Stimulated activated CD8-positive, alpha-beta memory T cell treated with anti-CD3 and anti-CD28 coated beads, Interleukin-15, amount 100 ng/mL, for 4 hours (primary cell): ENCODE results near the gene TANC1.
"Not testable (repeated sequence)": the region's sequence is repeated elsewhere in the genome, so short reads cannot be mapped to it uniquely, and the experiment has no call there.

Experiments used
- DNase-seq, 2 donors: peaks; one replicate each; pipeline ENCODE4 v3.0.0-alpha.2; 2020; ENCODE audit warnings: low read depth in 2 of 2

TANC1 gene

GRCh38 chr2:159140070-159140769, 171.8 kb downstream of the TANC1 start:
- DNase-seq = no peak

- not testable (repeated sequence) for DNase-seq
These were observed 172.4 kb downstream of the TANC1 start for GRCh38 chr2:159140821-159141220.

- DNase-seq = no peak
These were observed 176.6 kb downstream of the TANC1 start for GRCh38 chr2:159144776-159145614.

GRCh38 chr2:159145745-159146354, 177.4 kb downstream of the TANC1 start:
- no peak for DNase-seq

- DNase-seq = no peak
These were observed 178.7 kb downstream of the TANC1 start for GRCh38 chr2:159146996-159147666.

GRCh38 chr2:159147690-159148089, 179.2 kb downstream of the TANC1 start:
- DNase-seq = no peak

- no peak for DNase-seq
These were observed 180.5 kb downstream of the TANC1 start for GRCh38 chr2:159148901-159149300.

- DNase-seq = no peak
These were observed 181.3 kb downstream of the TANC1 start for GRCh38 chr2:159149747-159150146.

GRCh38 chr2:159150280-159150746, 181.9 kb downstream of the TANC1 start:
- no peak for DNase-seq

- no peak for DNase-seq
These were observed 183.0 kb downstream of the TANC1 start for GRCh38 chr2:159151198-159152127.

- DNase-seq = no peak
These were observed 183.8 kb downstream of the TANC1 start for GRCh38 chr2:159152128-159152778.

GRCh38 chr2:159153063-159153462, 184.6 kb downstream of the TANC1 start:
- no peak for DNase-seq

GRCh38 chr2:159153463-159153862, 185.0 kb downstream of the TANC1 start:
- no peak for DNase-seq

GRCh38 chr2:159153951-159154350, 185.5 kb downstream of the TANC1 start:
- DNase-seq = no peak

- DNase-seq = no peak
These were observed 185.9 kb downstream of the TANC1 start for GRCh38 chr2:159154366-159154765.

- no peak for DNase-seq
These were observed 186.9 kb downstream of the TANC1 start for GRCh38 chr2:159155320-159155719.

- no peak for DNase-seq
These were observed 187.4 kb downstream of the TANC1 start for GRCh38 chr2:159155791-159156190.

GRCh38 chr2:159156834-159157233, 188.4 kb downstream of the TANC1 start:
- no peak for DNase-seq

- DNase-seq = no peak
These were observed 189.1 kb downstream of the TANC1 start for GRCh38 chr2:159157361-159158209.
